ENCODE results near the gene QSOX2. TPM values are rescaled to one million over a fixed set of nuclear protein-coding genes. Genes with fewer than 3 reads are reported as not detected.

Gene QSOX2
- total and polyA plus RNA-seq, 10 donors: 12.3 to 20.3 (median 16.9) TPM

- WGBS, 5 donors: 72 to 89% (median 87%) methylated on average over 8 to 14 of the region's 14 CpGs
- DNase-seq: no peak
- intact Hi-C loops (cut with DNase I; ENCODE audit: low total_unique reads): no loop called here
Measured at GRCh38 chr9:136277746-136278145, 32.1 kb upstream of the QSOX2 start.

DNA sequence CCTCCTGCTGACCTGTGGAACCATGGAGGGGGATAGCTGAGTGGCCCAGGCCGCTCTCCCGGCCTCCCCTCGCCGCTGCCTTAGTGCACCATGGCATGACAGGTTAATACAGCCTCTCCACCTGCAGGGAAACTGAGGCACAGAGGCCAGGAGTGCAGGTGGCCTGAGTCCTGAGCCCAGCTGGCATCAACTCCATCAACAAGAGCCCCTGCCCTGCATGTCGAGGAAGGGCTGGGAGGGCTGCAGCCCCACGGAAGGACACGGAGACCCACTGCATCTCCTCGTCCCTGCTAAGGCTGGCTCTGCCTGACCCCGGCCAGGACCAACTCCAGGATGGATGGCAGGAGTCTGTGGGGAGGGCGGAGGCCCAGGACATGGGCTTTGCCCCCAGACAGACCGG is 31.1 kb upstream of the QSOX2 start:
- intact Hi-C loops (cut with DNase I; ENCODE audit: low total_unique reads): no loop called here
- no peak overlapping the region for H3K27ac ChIP-seq

More at GRCh38 chr9:136277746-136278145, 32.1 kb upstream of the QSOX2 start:
- peaks cover 0 to 10% (median 6%) of the 10 kb centered on the region in 6 donors for H3K4me1 ChIP-seq
- peaks cover 0 to 56% (median 11%) of the 10 kb centered on the region in 7 donors for H3K27me3 ChIP-seq (replicated peaks in 1 of 7)
- TF ChIP-seq CTCF (IDR thresholded peaks at IDR 0.05 in 8 of 11, conservative IDR thresholded peaks at IDR 0.05 in 3 of 11): no peak
- H3K27ac ChIP-seq: no peak overlapping the region
- no peak overlapping the region for H3K4me3 ChIP-seq
- no peaks in the 10 kb centered on the region for H3K36me3 ChIP-seq
- H3K9me3 ChIP-seq: no peaks in the 10 kb centered on the region

GRCh38 chr9:136275655-136276429 is 30.2 kb upstream of the QSOX2 start:
- H3K27ac ChIP-seq: no peak overlapping the region
- WGBS, 5 donors: 64 to 74% (median 66%) methylated on average over 20 to 21 of the region's 21 CpGs
- H3K4me1 ChIP-seq: no peaks in the 10 kb centered on the region
- no peaks in the 10 kb centered on the region for H3K9me3 ChIP-seq
- H3K4me3 ChIP-seq: no peak overlapping the region
- no peak for DNase-seq
- TF ChIP-seq POLR2AphosphoS5 (IDR thresholded peaks at IDR 0.05) (no peak), POLR2A (IDR thresholded peaks at IDR 0.05) (no peak), CTCF (IDR thresholded peaks at IDR 0.05 in 8 of 11, conservative IDR thresholded peaks at IDR 0.05 in 3 of 11) (no peak)
- no peaks in the 10 kb centered on the region for H3K36me3 ChIP-seq
- H3K27me3 ChIP-seq (replicated peaks in 1 of 7): peaks cover 0 to 43% (median 11%) of the 10 kb centered on the region in 7 donors
- intact Hi-C loops (cut with DNase I; ENCODE audit: low total_unique reads): no loop called here

More for the DNA sequence above, 31.1 kb upstream of the QSOX2 start:
- TF ChIP-seq POLR2AphosphoS5 (IDR thresholded peaks at IDR 0.05) (no peak), CTCF (IDR thresholded peaks at IDR 0.05 in 8 of 11, conservative IDR thresholded peaks at IDR 0.05 in 3 of 11) (no peak)
- no peaks in the 10 kb centered on the region for H3K4me1 ChIP-seq
- no peaks in the 10 kb centered on the region for H3K36me3 ChIP-seq
- H3K4me3 ChIP-seq: no peak overlapping the region
- WGBS, 5 donors: 64 to 83% (median 79%) methylated on average over 5 to 11 of the region's 11 CpGs
- no peaks in the 10 kb centered on the region for H3K9me3 ChIP-seq
- H3K27me3 ChIP-seq (replicated peaks in 1 of 7): peaks cover 0 to 46% (median 11%) of the 10 kb centered on the region in 7 donors
- no peak for DNase-seq

DNA sequence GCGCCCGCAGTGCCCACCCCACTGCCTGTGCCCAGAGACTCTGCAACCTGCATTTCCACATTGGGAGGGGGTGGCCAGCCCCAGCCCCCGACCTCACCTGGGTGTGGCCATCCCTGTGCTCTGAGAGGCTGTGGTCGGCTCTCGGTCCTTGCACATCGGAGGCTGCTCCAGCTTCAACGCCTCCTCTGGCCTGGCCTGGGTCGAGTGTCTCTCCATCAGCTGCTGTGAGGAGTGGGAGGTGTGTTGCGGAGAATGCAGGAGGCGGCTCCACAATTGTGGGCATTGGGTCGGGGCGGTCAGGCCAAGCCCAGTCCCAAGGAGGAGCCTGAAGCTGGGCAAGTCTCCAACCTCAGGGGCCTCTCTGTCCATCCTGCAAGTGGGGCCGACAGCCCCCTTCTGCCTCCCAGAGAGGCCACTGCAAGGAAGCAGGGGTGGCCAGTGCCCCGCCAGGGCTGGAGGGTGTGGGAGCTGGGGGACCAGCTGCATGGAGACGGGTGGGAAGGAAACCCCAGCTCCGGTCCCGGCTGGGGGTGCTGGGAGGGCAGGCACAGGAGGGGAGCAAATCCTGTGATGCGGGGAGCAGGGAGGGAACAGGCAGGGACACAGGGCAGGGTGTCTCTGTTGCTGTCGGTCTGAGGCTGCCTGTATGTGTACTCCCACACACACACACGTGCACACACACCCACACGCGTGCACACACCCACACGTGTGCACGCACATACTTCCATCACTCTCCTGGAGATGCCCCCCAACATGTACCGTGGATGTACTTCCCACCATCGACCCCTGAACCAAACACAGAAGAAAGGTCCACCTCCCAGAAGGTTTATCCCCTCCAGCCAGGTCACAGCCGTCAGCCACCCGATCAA is 29.4 kb upstream of the QSOX2 start:
- intact Hi-C loops (cut with DNase I; ENCODE audit: low total_unique reads): no loop called here
- DNase-seq: no peak
- Histone ChIP-seq H3K4me3 (no peak overlapping the region), H3K36me3 (no peaks in the 10 kb centered on the region), H3K9me3 (no peaks in the 10 kb centered on the region), H3K27me3 (replicated peaks in 1 of 7) (peaks cover 0 to 43% (median 11%) of the 10 kb centered on the region in 7 donors), H3K27ac (no peak overlapping the region), H3K4me1 (no peaks in the 10 kb centered on the region)
- WGBS, 5 donors: 68 to 80% (median 76%) methylated on average over 26 to 28 of the region's 28 CpGs
- TF ChIP-seq POLR2AphosphoS5 (IDR thresholded peaks at IDR 0.05) (no peak), POLR2A (IDR thresholded peaks at IDR 0.05) (no peak), CTCF (IDR thresholded peaks at IDR 0.05 in 8 of 11, conservative IDR thresholded peaks at IDR 0.05 in 3 of 11) (no peak)
